NCI-H128 (cell line): ENCODE measurements around the gene SPTSSB.

ENCODE experiments used
- DNase-seq: peaks from one replicate; lab custom pipeline; 2025; ENCODE audit not compliant: unreplicated experiment; lab: John Stamatoyannopoulos, UW

The SPTSSB gene

DNA sequence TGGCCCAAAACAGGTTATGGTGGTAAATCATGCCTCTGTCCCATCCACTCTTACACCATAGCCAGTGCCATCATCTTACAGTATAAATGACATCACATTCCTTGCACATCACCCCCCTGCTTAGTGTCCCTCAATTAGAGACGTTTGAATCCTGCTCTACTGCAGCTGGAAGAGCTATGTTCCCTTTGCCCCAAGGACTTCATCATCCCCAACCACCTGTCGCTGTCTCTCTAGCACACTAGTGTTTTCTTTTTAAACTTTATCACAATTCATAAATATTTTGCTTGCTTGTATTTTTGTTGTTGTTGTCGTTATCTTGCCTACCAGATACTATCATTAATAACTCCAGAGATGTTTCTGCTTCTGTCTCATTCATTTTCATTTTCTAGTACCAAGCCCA, 28.7 kb downstream of the SPTSSB start:
- DNase-seq, result no peak

DNA sequence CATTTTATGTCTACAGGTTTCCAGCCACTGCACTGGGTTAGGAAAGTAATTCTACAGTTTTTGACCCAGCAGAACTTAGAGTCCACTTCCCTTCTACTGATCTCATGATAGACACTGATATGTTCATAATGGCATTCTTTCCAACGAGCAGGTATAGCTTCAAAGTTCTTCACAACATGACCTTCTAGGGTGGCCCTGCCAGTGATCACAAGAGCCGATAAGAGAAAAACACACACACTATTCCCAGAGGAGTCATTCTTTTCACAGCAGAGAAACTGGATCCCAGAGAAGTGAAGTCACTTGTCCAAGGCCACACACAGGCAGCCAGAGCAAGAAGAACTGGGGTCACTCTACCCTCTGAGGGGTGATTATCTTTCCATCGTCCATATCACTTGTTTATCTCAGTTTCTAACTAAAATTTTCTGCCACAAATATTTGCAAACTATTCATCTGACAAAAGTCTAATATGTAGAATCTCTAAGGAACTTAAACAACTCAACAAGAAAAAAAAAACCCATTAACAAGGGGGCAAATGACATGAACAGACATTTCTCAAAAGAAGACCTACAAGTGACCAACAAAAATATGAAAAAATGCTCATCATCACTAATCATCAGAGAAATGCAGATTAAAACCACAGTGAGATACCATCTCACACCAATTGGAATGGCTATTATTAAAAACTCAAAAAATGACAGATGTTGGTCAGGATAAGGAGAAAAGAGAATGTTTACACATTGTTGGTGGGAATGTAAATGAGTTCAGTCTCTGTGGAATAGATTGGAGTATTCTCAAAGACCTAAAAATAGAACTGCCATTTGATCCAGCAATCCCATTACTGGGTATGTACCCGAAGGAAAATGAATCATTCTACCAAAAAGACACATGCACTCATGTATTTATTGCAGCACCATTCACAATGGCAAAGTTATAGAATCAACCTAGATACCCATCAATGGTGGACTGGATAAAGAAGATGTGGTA, 31.5 kb downstream of the SPTSSB start:
- DNase-seq, result no peak

DNA sequence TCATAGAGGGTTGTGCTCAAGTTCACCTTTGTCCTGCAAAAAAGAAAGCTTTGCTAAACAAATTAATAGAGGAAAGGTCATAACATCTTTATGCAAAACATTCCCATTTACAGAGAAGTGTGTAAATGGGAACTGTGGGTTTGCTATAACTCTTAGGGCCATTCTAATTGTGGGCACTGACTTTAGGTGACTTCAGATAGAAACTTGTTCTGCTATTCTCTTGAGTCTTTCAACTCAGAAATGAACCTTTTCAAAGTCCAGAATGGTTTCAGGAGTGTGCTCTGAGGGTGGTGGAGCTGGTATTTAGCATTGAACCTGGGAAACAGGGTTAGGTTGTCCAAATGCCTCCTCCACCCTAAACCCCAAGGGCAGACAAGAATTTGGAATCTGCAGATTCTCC, 34.0 kb downstream of the SPTSSB start:
- DNase-seq, result no peak

DNA sequence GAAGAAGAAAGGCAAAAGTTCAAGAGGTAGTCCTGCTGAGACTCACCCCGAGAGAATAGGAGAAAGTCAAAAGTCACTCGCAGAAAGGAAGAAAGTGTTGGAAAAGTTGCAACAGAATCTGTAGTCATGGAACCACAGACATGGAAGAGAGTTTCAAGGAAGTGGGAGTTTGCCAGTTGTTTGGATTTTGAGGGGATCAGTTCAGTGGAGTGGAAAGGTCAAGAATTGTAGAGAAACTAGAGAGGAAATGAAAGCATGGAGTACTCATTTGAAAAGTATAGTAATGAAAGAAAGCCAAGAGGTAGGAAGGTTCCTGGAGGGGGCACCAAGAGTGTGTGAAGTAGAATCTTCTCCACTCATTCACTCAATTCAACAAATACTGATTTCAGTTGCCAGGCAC, 34.7 kb downstream of the SPTSSB start:
- no peak for DNase-seq

DNA sequence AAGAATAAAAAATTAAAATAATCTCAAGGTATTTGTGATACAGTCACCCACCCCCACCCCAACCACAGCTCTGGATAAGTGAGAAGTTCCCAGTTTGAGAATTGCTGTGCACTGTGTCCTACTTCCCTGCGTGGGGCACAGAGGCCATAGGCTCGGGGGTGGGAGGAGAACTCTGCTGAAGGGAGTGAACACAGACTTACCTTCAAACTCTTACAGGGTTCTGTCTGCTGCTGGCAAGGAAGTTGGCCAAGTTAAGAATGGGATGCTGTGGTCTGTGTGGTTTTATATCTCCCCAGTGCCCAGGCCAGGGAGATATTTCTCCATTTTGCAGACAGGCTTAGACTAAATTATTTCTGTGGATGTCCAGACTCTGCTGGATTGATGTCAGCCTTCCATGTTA, 37.6 kb downstream of the SPTSSB start:
- DNase-seq, result no peak

DNA sequence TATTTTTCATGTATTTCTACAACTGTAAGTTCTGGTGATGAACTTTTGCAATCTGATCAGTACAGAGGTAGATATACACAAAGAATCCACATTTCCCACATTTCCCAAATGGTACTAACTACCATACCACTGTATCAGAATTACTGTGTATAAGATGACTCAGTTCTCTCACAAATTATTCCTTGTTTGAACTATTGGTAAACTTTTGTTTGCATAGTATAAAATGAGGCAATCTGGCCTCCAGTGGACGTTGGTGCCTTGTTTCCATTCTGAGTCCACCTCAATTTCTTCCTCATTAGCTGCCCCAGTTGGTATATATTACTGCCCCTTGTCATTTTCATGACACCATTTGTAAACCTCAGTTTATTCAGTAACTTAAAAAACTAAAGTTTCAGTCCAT, 38.5 kb downstream of the SPTSSB start:
- DNase-seq, result no peak

DNA sequence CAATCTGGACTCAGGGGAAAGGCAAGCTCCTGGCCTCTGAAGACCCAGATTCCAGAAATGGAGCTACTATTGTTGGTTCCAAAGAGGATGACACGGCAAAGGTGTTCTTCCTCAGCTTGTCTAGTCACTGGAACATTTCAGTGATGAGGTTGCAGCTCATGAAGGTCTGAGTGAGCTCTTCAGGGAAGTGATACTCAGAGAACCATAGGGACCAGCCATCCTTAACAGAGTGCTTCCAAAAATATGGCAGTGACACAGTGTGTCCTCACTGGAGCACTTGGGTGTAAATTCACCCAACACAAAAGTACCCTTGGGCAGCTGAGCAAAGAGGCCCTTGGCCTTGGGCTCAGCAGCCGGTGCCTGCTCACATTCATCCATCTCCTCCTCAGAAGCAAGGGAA, 46.3 kb downstream of the SPTSSB start:
- no peak for DNase-seq

DNA sequence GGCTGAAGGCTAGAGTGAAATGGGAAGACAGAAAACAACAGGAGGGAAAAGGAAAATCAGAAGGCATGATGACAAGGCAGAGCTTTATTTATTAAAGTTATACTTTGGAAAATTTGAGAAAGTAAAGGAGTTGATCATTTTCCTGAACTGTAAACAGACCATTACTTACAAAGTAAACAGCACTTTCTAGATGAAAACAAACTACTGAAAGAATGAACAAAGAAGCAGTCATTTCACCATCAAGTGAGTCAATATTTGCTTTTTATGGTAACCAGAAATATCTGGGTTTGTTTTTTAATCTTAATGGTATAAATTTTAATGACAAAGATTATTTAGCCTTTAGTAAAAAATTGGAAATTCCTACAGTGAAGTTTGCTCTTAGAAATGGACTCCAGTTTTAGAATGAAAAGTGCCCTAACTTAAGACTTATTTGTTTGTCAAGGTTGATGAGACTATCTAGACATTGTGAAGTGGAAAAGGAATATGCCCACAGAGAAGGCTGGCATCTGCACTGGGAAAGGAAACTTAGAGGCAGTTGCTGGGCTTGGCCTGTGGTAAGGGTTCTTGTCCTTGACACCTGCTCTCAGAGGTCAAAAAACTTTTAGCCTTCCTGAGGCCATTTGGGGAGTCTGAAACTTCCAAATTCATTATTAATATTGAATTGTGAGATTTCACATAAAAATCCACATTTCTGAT, 47.2 kb downstream of the SPTSSB start:
- no peak for DNase-seq

DNA sequence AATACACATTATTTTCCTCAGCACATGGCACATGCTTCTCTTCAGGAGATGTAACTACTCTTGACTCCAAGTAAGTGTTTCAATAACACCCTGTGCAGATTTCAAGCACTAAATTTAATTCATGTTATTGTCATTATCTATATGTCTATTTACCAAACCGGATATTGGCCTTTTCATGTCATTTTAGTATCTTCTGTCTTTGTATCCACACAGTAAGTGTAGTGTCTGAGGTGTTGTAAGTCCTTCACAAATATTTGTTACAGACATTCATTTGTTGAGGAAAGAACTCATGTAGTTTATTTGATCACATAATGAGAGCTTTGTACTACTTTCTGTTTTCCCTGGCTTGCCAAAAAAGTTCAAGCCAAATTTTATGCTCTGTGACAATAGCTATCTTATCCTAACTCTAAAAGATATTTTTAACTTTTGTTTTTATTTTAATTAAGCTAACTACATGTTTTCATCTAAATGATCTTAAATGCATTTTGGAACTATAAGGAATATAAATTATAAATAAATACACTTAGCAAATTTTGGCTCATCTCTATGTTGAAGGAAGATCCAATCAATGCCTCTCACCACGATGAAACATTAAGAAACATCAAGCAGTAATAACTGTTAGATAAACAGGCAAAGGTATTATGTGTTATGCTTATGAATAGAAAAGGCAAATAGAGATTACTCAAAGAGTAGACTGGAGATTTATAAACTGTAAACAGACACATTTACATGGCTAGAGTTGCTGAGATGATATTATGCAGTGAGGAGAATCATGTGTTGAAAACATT, 48.3 kb downstream of the SPTSSB start:
- no peak for DNase-seq

DNA sequence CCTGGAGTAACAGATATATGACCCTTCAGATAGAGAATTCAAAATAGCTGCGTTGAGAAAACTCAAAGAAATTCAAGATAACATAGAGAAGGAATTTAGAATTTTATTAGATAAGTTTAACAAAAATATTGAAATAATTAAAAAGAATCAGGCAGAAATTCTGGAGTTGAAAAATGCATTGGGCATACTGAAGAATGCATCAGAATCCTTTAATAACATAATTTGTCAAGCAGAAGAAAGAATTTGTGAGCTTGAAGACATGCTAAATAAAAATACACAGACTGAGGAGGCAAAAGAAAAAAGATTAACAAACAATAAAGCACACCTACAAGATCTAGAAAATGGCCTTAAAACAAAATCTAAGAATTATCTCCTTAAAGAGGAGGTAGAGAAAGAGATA, 50.5 kb downstream of the SPTSSB start:
- no peak for DNase-seq

DNA sequence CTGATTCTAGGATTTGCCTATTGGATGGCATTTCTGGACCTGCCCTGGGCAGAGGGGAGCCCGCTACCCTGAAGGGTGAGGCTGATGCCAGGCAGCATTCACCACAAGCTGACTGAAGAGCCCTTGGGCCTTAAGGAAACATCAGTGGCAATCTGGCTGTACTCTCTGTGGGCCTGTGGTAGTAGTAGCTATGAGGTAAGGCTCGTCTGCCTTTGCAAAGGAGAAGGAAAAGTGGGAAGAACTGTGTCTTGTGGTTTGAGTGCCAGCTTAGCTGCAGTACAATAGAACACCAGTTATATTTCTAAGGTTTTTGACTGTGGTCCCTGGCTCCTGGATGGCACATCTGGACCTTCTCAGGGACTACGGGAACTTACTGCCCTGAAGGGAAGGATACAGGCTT, 51.5 kb downstream of the SPTSSB start:
- no peak for DNase-seq

DNA sequence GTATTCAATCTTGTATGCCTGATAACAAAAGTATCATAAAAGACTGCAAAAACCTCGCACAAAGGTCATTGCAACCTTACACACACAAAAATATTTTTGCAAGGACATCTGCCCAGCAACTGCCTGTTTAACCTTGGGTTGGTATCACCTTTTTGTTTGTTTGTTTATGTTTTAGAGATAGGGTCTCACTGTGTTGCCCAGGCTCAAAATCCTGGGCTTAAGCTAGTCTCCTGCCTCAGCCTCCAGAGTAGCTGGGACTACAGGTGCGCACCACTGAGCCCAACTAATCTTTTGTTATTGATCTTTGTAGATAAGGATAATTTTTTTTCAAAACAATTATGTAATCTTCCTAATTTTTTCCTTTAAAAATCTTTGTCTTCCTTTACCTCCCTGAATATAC, 54.2 kb downstream of the SPTSSB start:
- DNase-seq, result no peak

DNA sequence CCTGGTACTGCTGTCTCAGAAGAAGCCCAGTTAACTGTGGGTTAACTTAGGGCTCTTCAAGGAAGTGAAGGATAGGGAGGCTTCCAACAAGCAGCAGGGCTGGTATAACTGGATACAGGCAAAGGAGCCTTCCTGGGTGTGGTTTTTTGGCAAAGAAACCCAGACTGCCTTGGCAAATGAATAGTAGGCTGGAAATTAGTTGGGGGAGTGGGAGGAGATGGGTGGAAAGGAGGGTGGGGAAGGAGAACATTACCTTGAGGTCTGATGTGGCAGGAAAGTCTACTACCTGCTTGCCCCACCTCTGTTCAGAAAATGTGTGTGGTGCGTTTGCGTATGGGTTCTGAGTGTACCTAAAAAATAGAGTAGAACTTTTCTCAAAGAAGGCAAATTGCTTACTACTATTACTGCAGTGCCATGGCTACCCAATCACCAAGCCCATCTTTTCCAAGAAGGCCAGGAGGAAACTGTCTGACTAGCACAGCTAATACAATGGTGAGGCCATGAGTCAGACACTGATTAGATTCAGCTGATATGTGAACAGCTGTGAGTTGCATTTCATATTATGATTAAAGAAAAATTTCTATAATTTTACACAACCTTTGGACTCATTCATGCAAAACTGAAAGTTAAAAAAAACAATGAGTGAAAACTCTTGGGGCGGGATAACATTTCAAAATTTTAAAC, 55.2 kb downstream of the SPTSSB start:
- no peak for DNase-seq

DNA sequence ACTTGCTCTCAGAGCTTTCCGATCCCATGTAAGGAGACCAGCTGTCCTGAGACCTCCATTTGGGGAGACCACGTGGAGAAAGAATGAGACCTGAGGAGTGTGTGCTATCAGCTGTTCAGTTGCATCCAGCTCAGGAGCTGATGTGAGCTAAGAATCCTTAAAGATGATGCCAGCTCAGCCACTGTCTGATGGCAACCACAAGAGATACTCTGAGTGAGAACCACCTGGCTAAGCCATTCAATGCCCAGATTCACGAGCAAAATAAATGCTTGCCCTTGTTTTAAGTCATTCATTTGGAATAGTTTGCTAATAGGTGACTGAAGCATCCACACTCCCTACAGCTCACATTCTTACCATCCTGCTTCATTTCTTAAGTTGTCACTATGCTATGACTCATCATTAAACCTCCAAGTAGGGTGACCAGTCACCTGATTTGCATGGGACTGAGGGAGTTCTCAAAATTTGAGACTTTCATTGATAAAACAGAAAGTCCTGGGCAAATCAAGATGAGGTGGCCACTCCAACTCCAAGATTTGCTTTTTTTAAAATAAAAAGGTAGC, 56.4 kb downstream of the SPTSSB start:
- DNase-seq, result no peak

DNA sequence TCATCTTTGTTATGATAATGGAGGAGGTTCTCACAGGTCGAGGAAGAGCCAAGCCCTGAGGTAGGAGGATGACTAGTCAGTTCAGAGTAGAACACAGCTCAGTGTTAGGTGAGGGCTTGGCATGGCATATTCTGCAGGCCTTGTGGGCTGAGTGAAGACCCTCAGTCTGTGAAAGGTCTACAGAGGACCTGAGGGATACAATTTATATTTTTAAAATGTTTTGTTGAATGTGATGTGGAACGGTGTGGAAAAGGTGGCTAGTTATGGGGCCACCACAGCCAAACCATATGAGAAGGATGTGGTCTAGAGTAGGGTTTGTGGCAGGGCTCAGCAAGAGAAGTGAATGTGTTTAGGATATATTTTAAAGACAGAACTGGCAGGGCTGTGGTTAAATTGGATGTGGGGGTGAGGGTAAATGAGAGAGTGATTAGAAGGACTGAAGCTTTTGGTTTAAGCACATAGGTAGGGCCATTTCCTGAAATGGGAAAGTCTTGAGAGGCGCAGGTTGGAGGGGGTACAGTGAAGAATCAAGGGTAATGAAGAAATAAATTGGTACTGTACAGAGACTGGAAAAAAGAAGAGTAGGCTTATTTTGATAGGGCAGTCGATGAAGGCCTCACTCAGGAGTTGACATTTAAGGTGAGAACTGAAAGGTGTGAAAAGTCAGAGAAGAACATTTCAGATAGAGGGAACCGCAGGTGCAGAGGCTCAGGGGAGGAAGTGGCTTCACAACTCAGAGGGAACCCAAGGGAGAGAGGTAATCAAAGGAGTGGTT, 60.5 kb downstream of the SPTSSB start:
- DNase-seq, result no peak

DNA sequence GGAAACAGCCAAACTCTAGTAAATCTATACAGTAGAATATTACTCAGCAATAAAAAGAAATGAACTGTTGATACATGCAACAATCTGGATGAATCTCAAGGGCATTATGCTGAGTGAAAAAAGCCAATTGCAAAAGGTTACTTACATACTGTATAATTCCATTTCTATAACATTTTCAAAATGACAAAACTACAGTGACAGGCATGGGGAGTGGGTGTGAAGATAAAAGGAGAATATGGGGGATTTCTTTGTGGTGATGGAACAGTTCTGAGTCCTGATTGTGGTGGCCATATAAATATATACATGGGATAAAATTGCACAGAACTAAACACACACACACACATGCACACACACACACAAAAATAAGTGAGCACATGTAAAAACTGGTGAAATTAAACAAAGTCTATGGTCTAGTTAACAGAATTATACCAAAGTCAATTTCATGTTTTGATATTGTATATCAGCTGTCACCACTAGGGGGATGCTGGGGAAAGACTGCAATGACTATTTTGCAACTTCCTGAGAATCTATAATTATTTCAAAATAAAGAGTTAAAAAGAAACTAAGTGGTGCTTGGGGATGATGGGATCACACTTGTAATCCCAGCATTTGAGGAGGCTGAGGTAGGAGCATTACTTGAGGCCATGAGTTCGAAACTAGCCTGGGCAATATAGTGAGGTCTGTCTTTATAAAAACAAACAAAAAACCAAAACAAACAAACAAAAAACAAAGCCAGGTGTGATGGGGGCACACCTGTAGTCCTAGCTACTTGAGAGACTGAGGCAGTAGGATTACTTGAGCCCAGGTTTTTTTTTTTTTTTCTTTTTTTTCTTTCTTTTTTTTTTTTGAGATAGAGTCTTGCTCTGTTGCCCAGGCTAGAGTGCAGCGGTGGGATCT, 66.0 kb downstream of the SPTSSB start:
- no peak for DNase-seq

DNA sequence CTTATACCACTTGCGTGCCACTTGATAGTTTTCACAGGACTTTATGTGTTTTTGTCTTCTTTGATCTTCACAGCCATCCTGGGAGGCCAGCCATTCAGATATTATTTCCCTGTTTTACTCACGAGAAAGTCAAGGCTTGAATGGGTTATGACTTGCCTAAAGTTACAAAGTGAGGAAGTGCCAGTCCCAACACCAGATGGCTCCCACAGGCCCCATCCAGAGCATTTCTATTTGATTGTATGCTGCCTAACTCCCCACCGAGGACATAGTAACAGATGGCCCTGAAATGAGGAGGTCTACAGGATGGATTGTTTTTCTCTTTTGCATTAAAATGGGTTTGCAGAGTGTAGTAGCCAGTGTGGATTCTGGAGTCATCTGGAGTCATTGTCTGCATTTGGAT, 74.5 kb downstream of the SPTSSB start:
- no peak for DNase-seq

DNA sequence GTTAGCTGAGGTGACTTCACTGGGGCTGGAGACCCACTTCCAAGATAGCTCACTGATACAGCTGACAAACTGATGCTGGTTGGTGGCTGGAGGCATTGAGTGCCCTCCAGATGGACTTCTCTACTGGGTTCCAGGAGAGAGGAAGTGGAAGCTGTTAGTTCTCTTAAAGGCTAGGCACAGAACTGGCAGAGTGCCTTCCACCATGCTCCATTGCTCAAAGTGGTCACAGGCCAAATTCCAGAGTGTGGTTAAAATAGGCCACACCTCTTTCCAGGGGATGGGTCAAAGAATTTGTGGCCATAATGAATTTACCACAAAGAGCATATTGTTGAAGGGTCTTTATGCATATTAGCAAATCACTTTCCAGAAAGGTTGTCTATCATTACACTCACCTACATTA, 76.0 kb downstream of the SPTSSB start:
- no peak for DNase-seq
